Retinal pigment epithelial cell (primary cell): Measurements from ENCODE around the gene CUX1.

Experiments
- DNase-seq: peaks from one replicate; pipeline ENCODE4 v3.0.0-alpha.2; 2010; ENCODE audit warnings: low read depth
- H3K4me3 ChIP-seq: 2 replicates; pipeline ENCODE4 v1.5.1; 2011; ENCODE audit warnings: mild to moderate bottlenecking, low read length, control low read depth, moderate library complexity
- TF ChIP-seq, protein P1 (sequence below): conservative IDR thresholded peaks from 2 replicates; pipeline ENCODE4 v1.5.1; 2011; ENCODE audit warnings: low read depth, low read length, control low read depth, inconsistent platforms

Gene CUX1

DNA sequence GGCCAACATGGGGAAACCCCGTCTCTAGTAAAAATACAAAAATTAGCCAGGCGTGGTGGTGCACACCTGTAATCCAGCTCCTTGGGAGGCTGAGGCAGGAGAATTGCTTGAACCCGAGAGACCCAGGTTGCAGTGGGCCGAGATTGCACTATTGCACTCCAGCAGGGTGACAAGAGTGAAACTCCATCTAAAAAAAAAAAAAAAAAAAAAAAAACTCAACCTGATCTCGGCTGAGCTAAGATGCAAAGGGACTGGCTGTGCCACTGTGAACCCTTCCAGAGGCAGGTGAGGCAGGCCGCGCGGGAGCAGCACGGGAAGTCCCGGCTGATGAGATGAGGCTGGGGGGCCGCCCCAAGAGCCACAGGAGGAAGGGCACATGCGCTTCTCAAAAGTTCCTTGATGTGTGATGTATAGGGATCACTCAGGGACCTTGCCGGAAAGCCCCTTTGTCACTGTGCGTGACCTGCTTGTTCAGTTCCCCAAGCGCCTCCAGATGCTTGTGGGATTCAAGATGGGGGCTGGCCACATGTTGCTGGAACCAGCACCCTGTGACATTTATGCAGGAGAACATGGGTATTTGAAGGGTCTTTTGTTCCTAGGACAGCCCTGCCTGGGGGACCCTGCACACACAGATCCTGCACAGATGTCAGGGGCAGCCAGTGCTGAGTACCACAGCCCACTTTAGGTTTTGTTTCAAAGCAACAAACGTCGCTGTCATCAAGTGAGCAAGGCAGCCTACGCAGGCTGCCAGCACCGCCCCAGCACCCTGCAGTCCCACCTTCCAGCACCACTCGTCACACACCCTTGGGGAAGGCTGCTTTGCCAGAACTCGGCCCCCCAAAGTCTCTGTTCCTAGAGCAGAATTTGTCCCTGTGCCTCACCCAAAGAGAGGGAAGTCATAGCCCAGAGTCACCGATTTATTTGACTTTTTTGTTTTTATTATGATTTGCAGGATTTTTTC is 394.4 kb downstream of the CUX1 start:
- no peak overlapping the region for H3K4me3 ChIP-seq
- DNase-seq = no peak
- TF ChIP-seq, protein P1, sequence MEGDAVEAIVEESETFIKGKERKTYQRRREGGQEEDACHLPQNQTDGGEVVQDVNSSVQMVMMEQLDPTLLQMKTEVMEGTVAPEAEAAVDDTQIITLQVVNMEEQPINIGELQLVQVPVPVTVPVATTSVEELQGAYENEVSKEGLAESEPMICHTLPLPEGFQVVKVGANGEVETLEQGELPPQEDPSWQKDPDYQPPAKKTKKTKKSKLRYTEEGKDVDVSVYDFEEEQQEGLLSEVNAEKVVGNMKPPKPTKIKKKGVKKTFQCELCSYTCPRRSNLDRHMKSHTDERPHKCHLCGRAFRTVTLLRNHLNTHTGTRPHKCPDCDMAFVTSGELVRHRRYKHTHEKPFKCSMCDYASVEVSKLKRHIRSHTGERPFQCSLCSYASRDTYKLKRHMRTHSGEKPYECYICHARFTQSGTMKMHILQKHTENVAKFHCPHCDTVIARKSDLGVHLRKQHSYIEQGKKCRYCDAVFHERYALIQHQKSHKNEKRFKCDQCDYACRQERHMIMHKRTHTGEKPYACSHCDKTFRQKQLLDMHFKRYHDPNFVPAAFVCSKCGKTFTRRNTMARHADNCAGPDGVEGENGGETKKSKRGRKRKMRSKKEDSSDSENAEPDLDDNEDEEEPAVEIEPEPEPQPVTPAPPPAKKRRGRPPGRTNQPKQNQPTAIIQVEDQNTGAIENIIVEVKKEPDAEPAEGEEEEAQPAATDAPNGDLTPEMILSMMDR = no peak

DNA sequence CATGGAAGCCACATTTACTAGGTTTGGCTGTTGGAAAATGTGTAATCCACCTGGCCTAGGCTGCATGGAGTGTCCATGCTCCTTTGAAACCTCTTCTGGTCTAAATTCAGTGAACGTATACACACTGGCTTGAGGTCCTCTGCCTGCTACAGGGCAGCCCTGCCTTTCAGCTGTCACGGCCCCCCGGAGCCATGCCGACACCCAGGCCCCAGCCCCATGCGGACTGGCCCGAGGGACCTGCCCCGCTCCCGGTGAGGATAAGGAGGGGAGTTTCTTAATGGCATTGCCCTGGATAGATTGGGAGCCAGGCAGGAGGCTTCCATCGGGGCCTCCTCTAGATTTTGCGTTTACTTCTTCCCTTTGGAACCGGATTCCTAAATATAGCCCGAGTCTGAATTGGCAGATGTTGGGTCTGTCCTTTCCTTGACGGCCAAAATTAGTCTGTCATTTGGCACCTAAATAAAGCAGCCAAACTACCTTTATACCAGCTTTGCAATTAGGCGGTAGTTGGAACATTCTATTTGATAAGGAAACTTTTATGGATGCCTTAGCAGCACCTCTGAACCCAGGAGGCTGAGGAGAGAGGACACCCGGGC is 397.1 kb downstream of the CUX1 start:
- no peak for DNase-seq
- no peak overlapping the region for H3K4me3 ChIP-seq

DNA sequence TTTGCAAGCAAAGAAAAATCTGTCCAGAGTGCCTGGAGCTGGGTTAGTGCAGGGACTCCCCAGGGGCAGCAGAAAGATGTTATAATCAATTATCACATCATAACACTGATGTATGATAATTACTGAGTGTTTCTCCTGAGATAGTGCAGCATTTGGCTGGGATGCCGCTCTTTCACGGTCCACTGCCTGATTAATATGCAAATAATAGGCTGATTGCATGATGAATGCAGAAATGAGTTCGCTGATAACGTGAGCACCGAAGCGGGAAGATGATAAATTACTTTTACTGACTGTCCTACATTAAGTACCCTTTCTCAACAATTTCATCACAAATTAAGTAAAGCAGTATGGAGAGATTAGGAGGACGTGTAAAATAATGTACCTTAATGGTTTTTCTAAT is 397.8 kb downstream of the CUX1 start:
- TF ChIP-seq, protein P1 = no peak
- no peak overlapping the region for H3K4me3 ChIP-seq
- no peak for DNase-seq

More for the DNA sequence above, 397.1 kb downstream of the CUX1 start:
- TF ChIP-seq, protein P1 = no peak

DNA sequence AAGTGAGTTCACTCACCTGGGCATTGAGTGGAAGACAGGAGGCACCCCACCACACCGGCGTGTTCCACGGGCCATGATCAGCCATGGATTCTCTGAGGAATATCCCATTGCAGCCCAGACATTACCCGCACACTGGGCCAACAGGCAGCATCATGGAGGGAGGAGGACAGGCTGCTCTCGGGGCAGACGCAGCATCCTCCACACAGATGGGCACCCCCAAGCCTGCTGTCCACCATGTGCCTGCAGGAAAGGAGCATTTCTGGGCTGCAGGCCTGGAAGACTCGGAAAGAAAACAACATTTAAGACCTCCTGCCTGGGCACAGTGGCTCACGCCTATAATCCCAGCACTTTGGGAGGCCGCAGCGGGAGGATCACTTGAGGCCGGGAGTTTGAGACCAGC is 398.3 kb downstream of the CUX1 start:
- DNase-seq = no peak
- H3K4me3 ChIP-seq = no peak overlapping the region
- TF ChIP-seq, protein P1 = no peak

DNA sequence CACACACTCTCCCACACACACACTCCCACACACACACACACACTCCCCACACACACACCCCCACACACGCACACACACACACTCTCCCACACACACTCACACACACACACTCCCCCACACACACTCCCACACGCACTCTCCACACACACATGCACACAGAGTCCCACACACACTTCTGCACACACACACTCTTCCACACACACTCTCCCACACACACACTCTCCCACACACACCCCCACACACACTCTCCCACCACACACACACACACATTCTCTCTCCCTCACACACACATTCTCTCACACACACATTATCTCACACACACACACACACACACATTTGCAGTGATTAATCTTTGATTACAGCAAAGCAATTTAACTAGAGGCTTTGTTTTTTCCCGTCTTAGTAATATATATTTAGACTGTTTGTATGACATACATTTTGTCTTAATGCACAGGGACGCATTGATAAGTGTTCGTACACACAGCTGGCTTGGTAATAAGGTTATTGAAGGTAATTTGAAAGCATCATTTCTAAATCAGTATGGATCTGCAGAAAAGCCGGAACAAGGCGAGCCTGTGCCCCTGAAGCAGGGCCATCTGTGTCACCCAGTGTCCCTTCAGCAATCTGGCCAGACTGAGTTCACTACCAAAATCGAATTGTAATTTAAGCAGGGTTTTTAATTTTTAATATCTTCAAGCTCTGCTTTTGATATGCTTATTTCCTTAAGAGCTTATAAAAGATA is 399.3 kb downstream of the CUX1 start:
- TF ChIP-seq, protein P1 = no peak
- no peak overlapping the region for H3K4me3 ChIP-seq
- no peak for DNase-seq

DNA sequence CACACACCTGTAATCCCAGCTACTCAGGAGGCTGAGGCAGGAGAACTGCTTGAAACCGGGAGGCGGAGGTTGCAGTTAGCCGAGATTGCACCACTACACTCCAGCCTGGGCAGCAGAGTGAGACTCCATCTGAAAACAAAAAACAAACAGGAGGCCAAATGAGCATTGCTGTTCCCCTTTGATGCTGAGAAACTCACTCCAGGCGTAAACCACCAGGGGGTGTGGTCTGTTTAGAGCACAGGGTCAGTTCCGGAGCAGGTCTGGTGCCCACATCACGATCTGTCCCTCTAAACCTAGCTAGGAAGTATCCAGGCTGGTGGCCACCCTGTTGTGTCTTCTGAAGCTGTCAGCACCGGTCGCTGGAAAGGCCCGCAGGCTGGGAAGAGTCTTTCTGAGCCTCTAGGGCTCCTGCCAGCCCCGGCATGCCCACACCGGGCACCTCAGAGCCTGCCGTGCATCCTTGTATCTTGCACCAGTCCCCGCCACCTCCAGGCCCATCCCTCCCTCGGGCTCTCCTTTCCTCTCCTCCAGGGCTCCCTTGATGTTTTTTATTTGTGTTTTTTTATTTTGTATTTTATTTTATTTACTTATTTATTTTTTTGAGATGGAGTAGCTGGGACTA is 402.9 kb downstream of the CUX1 start:
- TF ChIP-seq, protein P1 = peak; percentile 9
- no peak overlapping the region for H3K4me3 ChIP-seq
- no peak for DNase-seq
